GM19351 (cell line): ENCODE data around the gene LMOD3.

Experiments
- ATAC-seq: cut with Tn5 transposase; IDR thresholded peaks from one replicate; pipeline ENCODE4 v1.9.1; 2021; ENCODE audit warnings: mild to moderate bottlenecking, moderate library complexity; ENCODE audit not compliant: unreplicated experiment

The LMOD3 gene

GRCh38 chr3:69094467-69095205 lies 27.8 kb downstream of the LMOD3 start:
- ATAC-seq = no peak

DNA sequence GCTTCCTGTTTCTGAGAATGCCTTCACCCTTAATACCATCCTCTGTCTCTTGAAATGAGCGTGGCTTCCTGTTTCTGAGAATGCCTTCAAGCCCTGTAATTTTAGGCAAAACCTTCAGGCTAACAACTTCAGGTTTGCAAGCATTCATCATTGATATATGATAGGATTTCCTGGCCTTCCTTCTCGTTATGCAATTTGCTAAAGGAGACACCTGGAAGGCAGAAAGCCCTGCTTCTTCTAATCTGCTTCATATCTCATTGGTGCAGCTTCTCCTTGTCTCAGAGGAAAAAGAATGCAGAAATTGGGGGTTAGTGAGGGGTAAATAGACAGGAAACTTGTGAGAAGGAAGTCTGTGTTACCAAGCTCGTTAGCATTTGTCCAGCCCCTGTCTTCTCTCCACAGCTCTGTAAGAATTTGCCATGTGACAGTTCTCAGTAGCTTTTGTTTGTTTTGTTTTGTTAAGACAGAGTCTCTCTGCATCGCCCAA lies 30.3 kb downstream of the LMOD3 start:
- peak; percentile 74 for ATAC-seq

- ATAC-seq = no peak
Observed at GRCh38 chr3:69091389-69092029, 30.9 kb downstream of the LMOD3 start.

DNA sequence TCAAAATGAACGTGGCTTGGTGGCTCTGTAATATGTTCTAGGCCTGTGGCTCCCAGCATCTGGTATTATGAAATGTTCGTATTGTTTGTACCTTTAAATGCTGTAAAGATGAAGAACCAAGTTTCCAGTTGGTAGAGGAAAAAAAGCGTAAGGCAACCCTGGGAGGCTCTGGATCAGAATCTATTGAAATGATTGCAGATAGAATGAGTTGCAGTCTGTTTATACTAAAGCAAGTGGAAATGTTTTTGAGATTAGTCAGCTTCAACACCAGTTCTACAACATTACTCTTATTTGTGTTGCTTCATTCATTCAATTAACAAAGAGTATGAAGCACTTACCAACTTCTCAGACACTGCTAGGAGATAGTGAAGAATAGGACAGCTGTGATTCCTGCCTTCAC lies 32.4 kb downstream of the LMOD3 start:
- no peak for ATAC-seq

DNA sequence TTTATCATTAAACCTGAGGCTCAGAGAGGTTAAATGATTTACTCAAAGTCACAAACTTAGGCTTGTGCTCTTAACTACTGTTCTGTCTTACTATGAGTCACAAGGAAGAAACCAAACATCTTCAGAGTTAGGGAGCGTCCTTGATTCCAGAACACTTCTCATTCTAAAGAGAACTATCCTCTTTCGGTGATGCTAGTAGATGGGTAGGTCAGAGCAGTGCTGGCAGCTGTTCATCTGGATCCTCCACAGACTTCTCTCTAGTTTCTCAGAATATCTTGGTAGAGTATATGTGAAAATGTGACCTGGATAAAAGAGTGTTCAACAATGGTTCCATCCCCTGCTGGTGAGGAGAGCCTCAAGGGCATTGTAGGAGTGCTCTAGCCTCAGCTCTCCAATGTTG lies 34.3 kb downstream of the LMOD3 start:
- peak; percentile 14 for ATAC-seq

DNA sequence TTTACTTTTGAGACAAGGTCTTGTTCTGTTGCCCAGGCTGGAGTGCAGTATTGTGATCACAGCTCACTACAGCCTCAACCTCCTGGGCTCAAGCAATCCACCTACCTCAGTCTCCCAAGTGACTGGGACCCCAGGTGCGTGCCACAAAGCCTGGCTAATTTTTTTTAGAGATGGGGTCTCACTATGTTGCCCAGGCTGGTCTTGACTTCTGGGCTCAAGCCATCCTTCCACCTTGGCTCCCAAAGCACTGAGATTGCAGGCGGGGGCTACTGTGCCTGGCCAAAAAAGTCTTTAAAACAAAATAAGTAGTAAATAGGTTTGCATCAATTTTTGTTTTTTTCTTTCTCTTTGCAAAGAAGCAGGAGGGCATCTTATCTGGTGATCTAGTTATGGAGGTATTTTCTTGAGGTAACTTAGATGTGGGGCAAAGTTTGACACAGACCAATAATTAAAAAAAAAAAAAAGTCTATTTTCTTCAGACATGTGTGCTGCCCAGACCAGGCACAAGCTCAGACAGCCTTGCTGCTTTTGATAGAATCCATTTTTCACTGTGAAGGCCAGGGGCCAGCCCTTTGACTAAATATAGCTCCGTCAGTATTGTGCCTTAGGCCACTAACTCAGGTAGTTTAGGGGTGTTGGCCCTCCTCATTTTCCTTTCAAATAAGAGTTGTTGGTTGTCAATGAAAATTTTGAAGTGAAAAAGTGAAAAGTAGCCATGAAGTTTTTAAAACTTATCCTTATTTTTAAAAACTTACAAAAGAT lies 35.2 kb downstream of the LMOD3 start:
- ATAC-seq = no peak

- ATAC-seq = no peak
Observed at GRCh38 chr3:69085833-69086722, 36.3 kb downstream of the LMOD3 start.

GRCh38 chr3:69085168-69085832 lies 37.1 kb downstream of the LMOD3 start:
- ATAC-seq = no peak

DNA sequence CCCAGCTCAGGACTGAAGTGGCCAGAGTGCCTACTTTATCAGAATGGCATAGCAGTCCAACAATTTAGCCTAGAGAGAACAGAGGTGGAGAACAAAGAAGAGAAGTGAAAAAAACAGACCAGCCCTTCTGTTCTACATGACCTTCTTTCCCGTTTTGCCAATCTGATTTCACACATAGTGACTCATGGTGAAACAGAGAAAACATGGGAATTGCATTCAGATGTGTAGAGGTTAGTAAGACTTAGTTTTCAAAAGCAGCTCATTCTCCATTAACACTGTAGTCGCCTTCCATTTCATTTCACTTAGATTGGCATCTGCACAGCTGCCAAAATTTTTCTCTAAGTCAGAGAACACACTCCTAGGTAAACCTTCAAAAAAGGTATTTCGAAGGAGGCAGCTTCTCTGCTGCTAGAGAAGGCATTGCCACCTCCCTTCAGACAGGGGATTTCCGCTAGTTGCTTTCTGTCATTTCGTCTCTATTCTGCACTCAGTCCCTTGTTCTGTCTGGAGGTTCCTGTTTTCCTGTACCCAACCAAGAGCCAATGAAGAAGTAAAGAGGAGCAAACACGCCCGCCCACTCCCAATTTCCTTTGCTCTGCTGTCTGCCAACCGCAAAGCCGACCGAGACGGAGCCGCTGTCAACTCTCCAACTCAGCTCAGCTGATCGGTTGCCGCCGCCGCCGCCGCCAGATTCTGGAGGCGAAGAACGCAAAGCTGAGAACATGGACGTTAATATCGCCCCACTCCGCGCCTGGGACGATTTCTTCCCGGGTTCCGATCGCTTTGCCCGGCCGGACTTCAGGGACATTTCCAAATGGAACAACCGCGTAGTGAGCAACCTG lies 37.8 kb downstream of the LMOD3 start, which contains the start of gene ARL6IP5:
ARL6IP5 (plus strand) TSS at position 612 of the 842 bp plus-strand sequence; CDS start at position 723, 111 bp downstream.
- ATAC-seq = peak; percentile 44

- ATAC-seq = peak; percentile 52
Observed at GRCh38 chr3:69082805-69083204, 39.6 kb downstream of the LMOD3 start.

DNA sequence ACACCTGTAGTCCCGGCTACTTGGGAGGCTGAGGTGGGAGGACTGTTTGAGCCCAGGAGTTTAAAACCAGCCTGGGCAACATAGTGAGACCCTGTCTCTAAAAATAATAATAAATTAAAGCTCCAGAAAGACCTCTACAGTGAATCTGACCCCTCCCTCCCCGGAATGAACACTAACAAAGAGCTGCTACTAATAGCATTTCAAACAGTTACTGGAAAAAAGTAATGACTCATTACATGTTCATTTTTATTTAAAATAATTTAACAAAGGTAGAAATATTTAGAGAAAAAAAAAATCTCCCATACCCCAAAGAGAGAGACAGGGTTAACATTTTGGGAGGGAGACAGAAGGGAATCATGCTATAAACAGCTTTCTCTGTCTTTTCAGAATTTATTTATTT lies 40.0 kb downstream of the LMOD3 start:
- no peak for ATAC-seq

- no peak for ATAC-seq
Observed at GRCh38 chr3:69081583-69082262, 40.7 kb downstream of the LMOD3 start.

DNA sequence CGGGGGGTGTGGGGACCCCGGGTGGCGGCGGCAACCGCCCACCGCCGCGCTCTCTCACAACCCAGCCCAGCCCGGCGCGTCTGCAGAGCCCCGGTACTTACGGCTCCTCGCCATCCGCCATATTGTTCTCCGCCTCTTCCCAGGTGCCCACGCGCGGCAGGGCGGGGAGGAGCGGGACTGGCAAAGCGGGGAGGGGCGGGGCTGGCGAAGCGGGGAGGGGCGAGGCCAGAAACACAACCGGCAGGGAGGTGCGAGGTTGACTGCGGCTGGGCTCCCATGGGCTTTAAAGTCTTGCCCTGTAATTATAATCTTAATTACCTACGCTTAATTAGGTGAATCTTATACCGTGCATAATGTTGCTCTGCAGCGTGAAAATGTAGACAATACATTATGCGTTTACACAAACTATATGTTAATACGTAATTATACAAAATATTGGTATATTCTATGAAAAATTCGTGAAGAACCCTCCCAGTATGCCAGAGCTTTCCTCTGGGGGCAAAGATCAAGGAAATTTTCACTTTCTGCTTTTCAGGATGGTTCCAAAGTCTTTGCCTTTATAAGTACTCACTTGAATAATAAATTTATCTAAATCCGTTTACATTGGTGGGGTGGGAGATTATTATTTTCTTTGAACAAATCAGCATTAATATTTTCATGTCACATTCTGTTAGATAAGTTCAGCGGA lies 42.0 kb downstream of the LMOD3 start, which contains the start of gene UBA3:
UBA3 (minus strand) TSS at position 133 of the 688 bp plus-strand sequence; CDS start at position 121, 12 bp downstream.
- ATAC-seq = peak; percentile 44

DNA sequence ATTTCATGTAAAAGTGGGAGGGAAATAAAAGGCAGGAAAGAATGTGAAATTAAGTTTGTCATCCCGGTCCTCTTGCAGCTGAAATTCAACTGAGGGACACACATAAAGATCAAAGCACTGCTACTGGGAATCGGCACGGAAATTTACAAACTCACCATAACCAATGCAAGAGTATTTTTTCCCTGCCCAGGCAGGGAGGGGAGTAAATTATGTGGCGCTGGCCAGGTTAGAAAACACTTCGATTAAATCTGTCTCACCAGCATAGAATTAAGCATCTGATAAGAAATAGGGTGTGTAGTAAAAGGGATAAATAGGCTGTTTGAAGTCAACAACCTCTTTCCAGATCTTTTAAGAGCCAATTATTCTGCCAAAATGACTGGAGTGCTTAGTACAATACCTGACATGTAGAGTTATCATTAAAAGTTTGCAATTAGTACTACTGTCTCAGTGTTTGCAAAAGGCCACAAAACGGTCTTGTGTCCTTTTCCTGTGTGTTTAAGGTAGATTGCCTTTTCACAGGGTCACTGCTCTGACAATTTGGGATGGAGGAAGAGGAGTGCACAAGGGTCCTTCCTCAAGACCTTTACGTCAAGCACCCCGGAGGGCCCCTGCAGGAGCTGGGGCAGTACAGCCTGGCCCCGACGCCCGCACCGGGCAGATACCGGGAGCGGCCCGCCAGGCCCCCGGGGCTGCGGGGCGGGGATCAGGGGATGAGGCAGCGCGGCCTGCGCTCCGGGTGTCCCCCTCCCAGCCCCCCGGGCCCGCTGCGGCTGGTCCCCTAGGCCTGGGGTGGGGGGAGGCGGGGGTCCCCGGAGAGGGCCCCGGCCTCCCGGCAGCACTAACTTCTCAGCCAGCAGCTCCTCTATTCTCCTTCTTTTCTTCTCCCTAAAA lies 42.9 kb downstream of the LMOD3 start:
- ATAC-seq = no peak

- ATAC-seq = no peak
Observed at GRCh38 chr3:69072928-69073327, 49.5 kb downstream of the LMOD3 start.

GRCh38 chr3:69066121-69066520 lies 56.3 kb downstream of the LMOD3 start:
- ATAC-seq = no peak
